ENCODE results near the gene PANK4.

GRCh38 chr1:2508751-2509150 lies 17.6 kb downstream of the PANK4 start:
- TF ChIP-seq CTCF (IDR thresholded peaks at IDR 0.05; ENCODE audit: insufficient read depth, low read length, poor library complexity, severe bottlenecking) (no peak), EZH2phosphoT487 (conservative IDR thresholded peaks at IDR 0.05; ENCODE audit: low read length) (no peak)
